ENCODE results near the gene KIR3DL3.
"Not testable (repeated sequence)": the region's sequence is repeated elsewhere in the genome, so short reads cannot be mapped to it uniquely, and the experiment has no call there.

The KIR3DL3 gene

DNA sequence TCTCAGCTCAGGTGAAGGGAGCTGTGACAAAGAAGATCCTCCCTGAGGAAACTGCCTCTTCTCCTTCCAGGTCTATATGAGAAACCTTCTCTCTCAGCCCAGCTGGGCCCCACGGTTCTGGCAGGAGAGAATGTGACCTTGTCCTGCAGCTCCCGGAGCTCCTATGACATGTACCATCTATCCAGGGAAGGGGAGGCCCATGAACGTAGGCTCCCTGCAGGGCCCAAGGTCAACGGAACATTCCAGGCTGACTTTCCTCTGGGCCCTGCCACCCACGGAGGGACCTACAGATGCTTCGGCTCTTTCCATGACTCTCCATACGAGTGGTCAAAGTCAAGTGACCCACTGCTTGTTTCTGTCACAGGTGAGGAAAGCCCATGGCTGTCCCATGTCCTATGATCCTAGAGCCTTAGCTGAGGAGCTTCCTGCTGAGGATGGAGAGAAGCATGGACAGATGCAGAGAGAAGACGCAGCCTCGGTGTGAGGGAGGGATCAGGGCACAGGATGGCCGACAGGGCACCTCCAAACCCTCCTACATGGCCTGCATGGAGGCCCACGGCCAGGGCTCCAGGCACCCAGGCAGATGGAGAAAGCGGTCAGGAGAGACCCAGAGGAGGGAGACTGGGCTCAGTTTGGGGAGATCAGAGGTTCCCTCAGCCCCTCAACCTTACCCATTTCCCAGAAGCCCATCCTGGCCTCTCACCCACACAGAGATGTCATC, 51.0 kb downstream of the KIR3DL3 start:
- not testable (repeated sequence) for H3K4me3 ChIP-seq (ENCODE audit: low read depth, low read length, poor library complexity, severe bottlenecking); H3K27ac ChIP-seq (ENCODE audit: low read depth, low read length, poor library complexity, severe bottlenecking); H3F3A ChIP-seq (ENCODE audit: insufficient read depth, low read length); H3K27me3 ChIP-seq (ENCODE audit: insufficient read depth, low read length); H3K4me2 ChIP-seq (ENCODE audit: low read length); H3K36me3 ChIP-seq (ENCODE audit: insufficient read depth, low read length); H2AFZ ChIP-seq (ENCODE audit: low read length); H3K4me1 ChIP-seq (ENCODE audit: insufficient read depth, low read length, severe bottlenecking); H3K9ac ChIP-seq (ENCODE audit: low read length); H4K20me1 ChIP-seq (ENCODE audit: insufficient read depth, low read length); H3K9me2 ChIP-seq (ENCODE audit: low read depth, low read length); H3K9me3 ChIP-seq (ENCODE audit: low read length); H3K79me2 ChIP-seq (ENCODE audit: insufficient read depth, low read length)

DNA sequence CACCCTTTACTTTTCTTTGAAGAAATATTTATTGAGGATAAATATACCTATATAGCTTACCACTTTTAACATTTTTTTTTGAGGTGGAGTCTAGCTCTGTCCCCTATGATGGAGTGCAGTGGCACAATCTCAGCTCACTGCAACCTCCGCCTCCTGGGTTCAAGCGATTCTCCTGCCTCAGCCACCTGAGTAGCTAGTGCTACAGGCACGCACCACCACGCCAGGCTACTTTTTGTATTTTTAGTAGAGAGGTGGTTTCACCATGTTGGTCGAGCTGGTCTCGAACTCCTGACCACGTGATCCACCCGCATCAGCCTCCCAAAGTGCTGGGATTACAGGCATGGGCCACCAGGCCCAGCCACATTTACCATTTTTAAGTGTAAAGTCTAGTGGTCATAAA, 51.6 kb downstream of the KIR3DL3 start:
- H3K79me2 ChIP-seq (ENCODE audit: insufficient read depth, low read length); H4K20me1 ChIP-seq (ENCODE audit: insufficient read depth, low read length); H3K27ac ChIP-seq (ENCODE audit: low read depth, low read length, poor library complexity, severe bottlenecking); H3K36me3 ChIP-seq (ENCODE audit: insufficient read depth, low read length); H3F3A ChIP-seq (ENCODE audit: insufficient read depth, low read length); H2AFZ ChIP-seq (ENCODE audit: low read length); H3K4me3 ChIP-seq (ENCODE audit: low read depth, low read length, poor library complexity, severe bottlenecking); H3K4me2 ChIP-seq (ENCODE audit: low read length); H3K9me3 ChIP-seq (ENCODE audit: low read length); H3K27me3 ChIP-seq (ENCODE audit: insufficient read depth, low read length); H3K4me1 ChIP-seq (ENCODE audit: insufficient read depth, low read length, severe bottlenecking); H3K9ac ChIP-seq (ENCODE audit: low read length); H3K9me2 ChIP-seq (ENCODE audit: low read depth, low read length): not testable (repeated sequence)

GRCh38 chr19:54777851-54778250, 53.6 kb downstream of the KIR3DL3 start:
- not testable (repeated sequence) for H3K27me3 ChIP-seq (ENCODE audit: insufficient read depth, low read length); H3K27ac ChIP-seq (ENCODE audit: low read depth, low read length, poor library complexity, severe bottlenecking); H3K79me2 ChIP-seq (ENCODE audit: insufficient read depth, low read length); H4K20me1 ChIP-seq (ENCODE audit: insufficient read depth, low read length); H3K36me3 ChIP-seq (ENCODE audit: insufficient read depth, low read length); H3K4me3 ChIP-seq (ENCODE audit: low read depth, low read length, poor library complexity, severe bottlenecking); H3F3A ChIP-seq (ENCODE audit: insufficient read depth, low read length); H3K9me2 ChIP-seq (ENCODE audit: low read depth, low read length); H3K9ac ChIP-seq (ENCODE audit: low read length); H2AFZ ChIP-seq (ENCODE audit: low read length); H3K4me1 ChIP-seq (ENCODE audit: insufficient read depth, low read length, severe bottlenecking); H3K9me3 ChIP-seq (ENCODE audit: low read length); H3K4me2 ChIP-seq (ENCODE audit: low read length)

GRCh38 chr19:54778896-54779295, 54.7 kb downstream of the KIR3DL3 start:
- not testable (repeated sequence) for H3K4me3 ChIP-seq (ENCODE audit: low read depth, low read length, poor library complexity, severe bottlenecking); H3K9ac ChIP-seq (ENCODE audit: low read length); H3K9me3 ChIP-seq (ENCODE audit: low read length); H3K36me3 ChIP-seq (ENCODE audit: insufficient read depth, low read length); H3K27ac ChIP-seq (ENCODE audit: low read depth, low read length, poor library complexity, severe bottlenecking); H2AFZ ChIP-seq (ENCODE audit: low read length); H3K4me1 ChIP-seq (ENCODE audit: insufficient read depth, low read length, severe bottlenecking); H3F3A ChIP-seq (ENCODE audit: insufficient read depth, low read length); H3K4me2 ChIP-seq (ENCODE audit: low read length); H3K79me2 ChIP-seq (ENCODE audit: insufficient read depth, low read length); H3K27me3 ChIP-seq (ENCODE audit: insufficient read depth, low read length); H3K9me2 ChIP-seq (ENCODE audit: low read depth, low read length); H4K20me1 ChIP-seq (ENCODE audit: insufficient read depth, low read length)

DNA sequence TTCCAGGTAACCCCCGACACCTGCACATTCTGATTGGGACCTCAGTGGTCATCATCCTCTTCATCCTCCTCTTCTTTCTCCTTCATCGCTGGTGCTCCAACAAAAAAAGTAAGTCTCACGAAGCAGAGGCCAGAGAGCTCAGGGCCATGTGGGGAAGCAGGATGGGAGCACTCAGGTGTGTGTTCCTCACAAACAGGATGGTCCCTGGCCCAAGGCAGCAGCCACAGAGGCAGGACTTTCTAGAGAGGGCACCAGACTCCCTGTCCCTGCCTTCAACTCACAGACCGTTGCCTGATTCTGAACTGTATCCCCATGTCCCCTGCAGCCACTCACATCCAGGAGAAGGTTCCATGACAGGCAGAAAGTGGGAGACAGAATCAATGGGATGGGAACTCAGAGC, 58.7 kb downstream of the KIR3DL3 start:
- H3K36me3 ChIP-seq (ENCODE audit: insufficient read depth, low read length); H3K9me2 ChIP-seq (ENCODE audit: low read depth, low read length); H3K4me3 ChIP-seq (ENCODE audit: low read depth, low read length, poor library complexity, severe bottlenecking); H3K9me3 ChIP-seq (ENCODE audit: low read length); H3K4me1 ChIP-seq (ENCODE audit: insufficient read depth, low read length, severe bottlenecking); H3K79me2 ChIP-seq (ENCODE audit: insufficient read depth, low read length); H3K27ac ChIP-seq (ENCODE audit: low read depth, low read length, poor library complexity, severe bottlenecking); H3K27me3 ChIP-seq (ENCODE audit: insufficient read depth, low read length); H3K9ac ChIP-seq (ENCODE audit: low read length); H4K20me1 ChIP-seq (ENCODE audit: insufficient read depth, low read length); H3F3A ChIP-seq (ENCODE audit: insufficient read depth, low read length); H2AFZ ChIP-seq (ENCODE audit: low read length); H3K4me2 ChIP-seq (ENCODE audit: low read length): not testable (repeated sequence)
